Keratinocyte (primary cell): Measurements from ENCODE around the gene EBLN2. TPM values are rescaled to one million over a fixed set of nuclear protein-coding genes. Genes with fewer than 3 reads are reported as not detected.

Experiments used
- DNase-seq: peaks from one replicate; pipeline ENCODE4 v3.0.0-alpha.2; 2011; ENCODE audit warnings: low read depth, missing footprints, low spot score
- FAIRE-seq: peaks from 2 replicates; lab custom pipeline; 2011; peaks lifted over from hg19 to GRCh38; lab: Jason Lieb, UNC
- H2AFZ ChIP-seq: 2 replicates; pipeline ENCODE4 v1.6.0; 2012; ENCODE audit warnings: low read length, control low read depth, inconsistent platforms; ENCODE audit not compliant: control insufficient read depth
- H3K27ac ChIP-seq: 2 replicates; pipeline ENCODE4 v1.5.1; 2011; ENCODE audit warnings: low read length; ENCODE audit not compliant: control insufficient read depth, insufficient read depth
- H3K27me3 ChIP-seq: 3 replicates; pipeline ENCODE4 v1.6.0; 2011; ENCODE audit warnings: low read length; ENCODE audit not compliant: control insufficient read depth, insufficient read depth; ENCODE audit errors: extremely low read depth
- H3K36me3 ChIP-seq, 2 experiments: 2 replicates in 1 of 2; 3 replicates in 1 of 2; pipeline ENCODE4 v1.5.1; 2011; ENCODE audit warnings: low read length in 2 of 2, mild to moderate bottlenecking in 1 of 2; ENCODE audit not compliant: control insufficient read depth in 2 of 2, insufficient read depth in 2 of 2; ENCODE audit errors: extremely low read depth in 1 of 2
- H3K4me1 ChIP-seq: 3 replicates; pipeline ENCODE4 v1.5.1; 2011; ENCODE audit warnings: low read length; ENCODE audit not compliant: control insufficient read depth, insufficient read depth; ENCODE audit errors: extremely low read depth
- H3K4me2 ChIP-seq: 3 replicates; pipeline ENCODE4 v1.6.0; 2011; ENCODE audit warnings: low read depth, low read length; ENCODE audit not compliant: control insufficient read depth, insufficient read depth; ENCODE audit errors: extremely low read depth
- H3K4me3 ChIP-seq, 3 experiments: fragments of 200-600 bp in 1 of 3; sonication (generic) in 1 of 3; 2 replicates in 2 of 3; 3 replicates in 1 of 3; pipeline ENCODE4 v1.5.1; 2011 to 2016; ENCODE audit warnings: low read length in 3 of 3, mild to moderate bottlenecking in 3 of 3, control low read depth in 2 of 3, inconsistent platforms in 1 of 3, low read depth in 1 of 3, mixed read lengths in 1 of 3, mixed run types in 1 of 3, moderate library complexity in 1 of 3; ENCODE audit not compliant: control insufficient read depth in 2 of 3, insufficient read depth in 2 of 3; ENCODE audit errors: extremely low read depth in 1 of 3
- H3K79me2 ChIP-seq: 2 replicates; pipeline ENCODE4 v1.6.0; 2012; ENCODE audit warnings: low read length; ENCODE audit not compliant: control insufficient read depth, insufficient read depth
- H3K9ac ChIP-seq: 3 replicates; pipeline ENCODE4 v1.6.0; 2011; ENCODE audit warnings: low read length; ENCODE audit not compliant: control insufficient read depth, insufficient read depth; ENCODE audit errors: extremely low read depth
- H3K9me1 ChIP-seq: 3 replicates; pipeline ENCODE4 v1.6.0; 2011; ENCODE audit warnings: low read length; ENCODE audit not compliant: control insufficient read depth, insufficient read depth; ENCODE audit errors: extremely low read depth
- H3K9me3 ChIP-seq: 2 replicates; pipeline ENCODE4 v1.5.1; 2012; ENCODE audit warnings: low read depth, low read length; ENCODE audit not compliant: control insufficient read depth
- H4K20me1 ChIP-seq: 3 replicates; pipeline ENCODE4 v1.6.0; 2011; ENCODE audit warnings: low read length; ENCODE audit not compliant: control insufficient read depth, insufficient read depth; ENCODE audit errors: extremely low read depth
- CTCF ChIP-seq, 3 experiments: IDR thresholded peaks in 1 of 3; conservative IDR thresholded peaks in 1 of 3; optimal IDR thresholded peaks in 1 of 3; 2 replicates in 2 of 3; 3 replicates in 1 of 3; pipeline versions ENCODE3 to v1.5.1; 2011; ENCODE audit warnings: low read length in 3 of 3, mild to moderate bottlenecking in 3 of 3, moderate library complexity in 2 of 3, control low read depth in 1 of 3, inconsistent platforms in 1 of 3; ENCODE audit not compliant: insufficient read depth in 2 of 3; ENCODE audit errors: extremely low read depth in 1 of 3
- EZH2 ChIP-seq: IDR thresholded peaks from one replicate; pipeline ENCODE4 v1.6.1; 2012; ENCODE audit warnings: inconsistent platforms, mild to moderate bottlenecking, low read length, moderate library complexity
- dilution Hi-C: fragments of 300-500 bp; cut with MboI; formaldehyde crosslinking; loops from one replicate; pipeline ENCODE4 v1.7.0; 2020; ENCODE audit warnings: low sequenced_read_pairs; ENCODE audit not compliant: extremely low pct_ligation_motif_present
- polyA plus RNA-seq, 5 experiments: library from polyadenylated mRNA; depleted of rRNA in 3 of 5; stranded (reverse) in 3 of 5; stranded (forward) in 1 of 5; unstranded in 1 of 5; fragments of >200 nt; gene quantifications; 1 replicate in 1 of 5; 2 replicates in 3 of 5; 3 replicates in 1 of 5; pipeline versions ENCODE4 v1.2.1 to v1.2.3, GENCODE V29; 2011 to 2012; ENCODE audit warnings: missing spikeins in 2 of 5, low read depth in 1 of 5, low replicate concordance in 1 of 5

EBLN2 gene
- polyA plus RNA-seq, 1 donor (not counting 4 experiments of a cell fraction or from before 2014, with no cell fraction given) = 4.0 TPM

GRCh38 chr3:73018790-73019441 lies 42.5 kb upstream of the EBLN2 start:
- no peaks in the 10 kb centered on the region for H3K27me3 ChIP-seq
- no peak overlapping the region for H3K9ac ChIP-seq
- peaks cover 24% of the 10 kb centered on the region for H4K20me1 ChIP-seq
- H3K4me2 ChIP-seq = no peak overlapping the region
- no peak overlapping the region for H3K4me3 ChIP-seq
- H3K9me3 ChIP-seq = no peaks in the 10 kb centered on the region
- dilution Hi-C loops = no loop called here
- H3K36me3 ChIP-seq = peaks cover 6% of the 10 kb centered on the region in 2 experiments
- H3K79me2 ChIP-seq = peaks cover 97% of the 10 kb centered on the region
- peaks cover 2% of the 10 kb centered on the region for H3K4me1 ChIP-seq
- TF ChIP-seq CTCF (optimal IDR thresholded peaks at IDR 0.05 in 1 of 3, IDR thresholded peaks at IDR 0.05 in 1 of 3, conservative IDR thresholded peaks at IDR 0.05 in 1 of 3; ENCODE audit: extremely low read depth in 1 of 3, insufficient read depth in 2 of 3, low read length in 3 of 3) = no peak
- no peak for TF ChIP-seq EZH2
- FAIRE-seq (no peak), DNase-seq (no peak)
- H3K9me1 ChIP-seq = peaks cover 6% of the 10 kb centered on the region
- H2AFZ ChIP-seq = no peak overlapping the region
- H3K27ac ChIP-seq = no peak overlapping the region

GRCh38 chr3:73021301-73021835 lies 40.1 kb upstream of the EBLN2 start:
- no peaks in the 10 kb centered on the region for H3K27me3 ChIP-seq
- H3K9ac ChIP-seq = no peak overlapping the region
- no peak overlapping the region for H2AFZ ChIP-seq
- peaks cover 27% of the 10 kb centered on the region for H4K20me1 ChIP-seq
- TF ChIP-seq EZH2 (no peak), CTCF (optimal IDR thresholded peaks at IDR 0.05 in 1 of 3, IDR thresholded peaks at IDR 0.05 in 1 of 3, conservative IDR thresholded peaks at IDR 0.05 in 1 of 3; ENCODE audit: extremely low read depth in 1 of 3, insufficient read depth in 2 of 3, low read length in 3 of 3) (no peak)
- no peak overlapping the region for H3K4me2 ChIP-seq
- H3K79me2 ChIP-seq = peaks cover 97% of the 10 kb centered on the region
- no peaks in the 10 kb centered on the region for H3K9me3 ChIP-seq
- dilution Hi-C loops = no loop called here
- no peak for DNase-seq
- no peak for FAIRE-seq
- H3K27ac ChIP-seq = no peak overlapping the region
- peaks cover 12% of the 10 kb centered on the region for H3K4me1 ChIP-seq
- peaks cover 8% of the 10 kb centered on the region for H3K9me1 ChIP-seq
- no peak overlapping the region for H3K4me3 ChIP-seq
- peaks cover 4 to 6% of the 10 kb centered on the region in 2 experiments for H3K36me3 ChIP-seq
